Tibial nerve (tissue), 4 donors: Measurements from ENCODE around the gene GALNT1.

Experiments
- EP300 ChIP-seq, 2 donors: sonication (generic); formaldehyde crosslinking; IDR thresholded peaks; one replicate each; pipeline ENCODE4 v1.6.1; 2017; ENCODE audit warnings: antibody characterized with exemption in 2 of 2, mild to moderate bottlenecking in 1 of 2
- POLR2A ChIP-seq, 2 donors: fragments of 450-650 bp; IDR thresholded peaks; one replicate each; pipeline ENCODE4 v1.6.1; 2017; ENCODE audit warnings: antibody characterized with exemption in 2 of 2, mild to moderate bottlenecking in 2 of 2, moderate library complexity in 2 of 2
- TF ChIP-seq, protein P1 (sequence below), 5 experiments: fragments of 200-600 bp in 3 of 5; fragments of 450-650 bp in 2 of 5; sonication (generic) in 3 of 5; IDR thresholded peaks; one replicate each; pipeline ENCODE4 v1.5.1; 2016 to 2019; ENCODE audit warnings: antibody characterized with exemption in 5 of 5, mild to moderate bottlenecking in 3 of 5, moderate library complexity in 2 of 5

DNA sequence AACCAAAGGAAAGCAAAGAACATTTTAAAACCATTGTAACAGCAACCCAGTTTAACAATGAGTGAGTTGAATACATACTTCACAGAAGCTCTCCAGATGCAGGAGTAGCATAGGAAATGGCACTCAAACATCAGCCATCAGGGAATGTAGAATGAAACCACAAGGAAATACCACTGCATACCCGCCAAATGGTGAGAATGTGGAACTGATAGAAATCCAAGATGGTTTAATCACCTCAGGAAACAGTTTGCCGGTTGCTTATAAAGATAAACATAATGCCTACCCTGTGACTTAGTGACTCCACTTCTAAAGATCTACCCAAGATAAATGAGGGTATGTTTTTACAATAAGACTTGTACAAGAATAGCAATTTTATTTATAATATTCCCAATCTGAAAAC is 132.0 kb downstream of the GALNT1 start:
- no peak for TF ChIP-seq POLR2A (IDR thresholded peaks at IDR 0.05)
- TF ChIP-seq, protein P1, sequence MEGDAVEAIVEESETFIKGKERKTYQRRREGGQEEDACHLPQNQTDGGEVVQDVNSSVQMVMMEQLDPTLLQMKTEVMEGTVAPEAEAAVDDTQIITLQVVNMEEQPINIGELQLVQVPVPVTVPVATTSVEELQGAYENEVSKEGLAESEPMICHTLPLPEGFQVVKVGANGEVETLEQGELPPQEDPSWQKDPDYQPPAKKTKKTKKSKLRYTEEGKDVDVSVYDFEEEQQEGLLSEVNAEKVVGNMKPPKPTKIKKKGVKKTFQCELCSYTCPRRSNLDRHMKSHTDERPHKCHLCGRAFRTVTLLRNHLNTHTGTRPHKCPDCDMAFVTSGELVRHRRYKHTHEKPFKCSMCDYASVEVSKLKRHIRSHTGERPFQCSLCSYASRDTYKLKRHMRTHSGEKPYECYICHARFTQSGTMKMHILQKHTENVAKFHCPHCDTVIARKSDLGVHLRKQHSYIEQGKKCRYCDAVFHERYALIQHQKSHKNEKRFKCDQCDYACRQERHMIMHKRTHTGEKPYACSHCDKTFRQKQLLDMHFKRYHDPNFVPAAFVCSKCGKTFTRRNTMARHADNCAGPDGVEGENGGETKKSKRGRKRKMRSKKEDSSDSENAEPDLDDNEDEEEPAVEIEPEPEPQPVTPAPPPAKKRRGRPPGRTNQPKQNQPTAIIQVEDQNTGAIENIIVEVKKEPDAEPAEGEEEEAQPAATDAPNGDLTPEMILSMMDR (IDR thresholded peaks at IDR 0.05) = no peak
- TF ChIP-seq EP300 (IDR thresholded peaks at IDR 0.05) = no peak
